Panc1 (cell line): ENCODE results near the gene NANS. TPM values are rescaled to one million over a fixed set of nuclear protein-coding genes. Genes with fewer than 3 reads are reported as not detected.

Experiments
- ATAC-seq: fragments of 200-7000 bp; cut with Tn5 transposase; 2 replicates; pipeline ENCODE4 v1.9.1; 2020; ENCODE audit warnings: mild to moderate bottlenecking, moderate library complexity
- BruUV-seq: library from RNA; stranded (reverse); fragments of 400-500 nt; replicated peaks from 2 replicates; lab custom pipeline; 2021; lab: Mats Ljungman, UMichigan
- CTCF ChIA-PET: fragments of 300-600 bp; sonication (Branson Sonifier 250); formaldehyde crosslinking; loops from one replicate; lab custom pipeline; 2022; ENCODE audit warnings: antibody characterized with exemption; lab: Charles Lee
- POLR2A ChIA-PET: fragments of 300-600 bp; sonication (Branson Sonifier 250); formaldehyde crosslinking; loops from one replicate; lab custom pipeline; 2022; ENCODE audit warnings: antibody characterized with exemption; lab: Charles Lee
- DNase-seq: peaks from one replicate; pipeline ENCODE4 v3.0.0-alpha.2; 2010; ENCODE audit warnings: low read depth, low spot score
- H3K27ac ChIP-seq: 2 replicates; pipeline ENCODE4 v1.5.1; 2011; ENCODE audit warnings: mild to moderate bottlenecking, low read length, inconsistent platforms
- H3K27me3 ChIP-seq: fragments of 200-500 bp; sonication (Bioruptor generic); 2 replicates; pipeline ENCODE4 v1.6.0; 2014; ENCODE audit warnings: low read length, inconsistent platforms; ENCODE audit not compliant: control insufficient read depth, insufficient read depth
- H3K36me3 ChIP-seq: fragments of 200-500 bp; sonication (Bioruptor generic); 2 replicates; pipeline ENCODE4 v1.5.1; 2014; ENCODE audit warnings: inconsistent platforms, mild to moderate bottlenecking, low read length, moderate library complexity; ENCODE audit not compliant: control insufficient read depth, insufficient read depth
- H3K4me1 ChIP-seq: 2 replicates; pipeline ENCODE4 v1.5.1; 2011; ENCODE audit warnings: inconsistent platforms, mild to moderate bottlenecking, low read length, moderate library complexity; ENCODE audit not compliant: control insufficient read depth, insufficient read depth
- H3K4me3 ChIP-seq, 2 experiments: 2 replicates each; pipeline ENCODE4 v1.5.1; 2011 to 2012; ENCODE audit warnings: low read depth in 2 of 2, low read length in 2 of 2, mild to moderate bottlenecking in 2 of 2, inconsistent platforms in 1 of 2, moderate library complexity in 1 of 2
- H3K9me3 ChIP-seq: fragments of 200-500 bp; sonication (Bioruptor generic); 2 replicates; pipeline ENCODE4 v1.5.1; 2014; ENCODE audit warnings: low read depth, mild to moderate bottlenecking, inconsistent platforms, low read length, moderate library complexity; ENCODE audit not compliant: control insufficient read depth, insufficient read depth
- POLR2AphosphoS5 ChIP-seq: IDR thresholded peaks from 2 replicates; pipeline ENCODE4 v1.6.1; 2012; ENCODE audit warnings: mild to moderate bottlenecking, low read depth, low read length, moderate library complexity
- SIN3A ChIP-seq: IDR thresholded peaks from 2 replicates; pipeline ENCODE4 v1.6.1; 2012; ENCODE audit warnings: low read depth, mild to moderate bottlenecking, low read length, moderate library complexity, borderline replicate concordance; ENCODE audit not compliant: insufficient read depth
- TCF7L2 ChIP-seq: IDR thresholded peaks from 2 replicates; pipeline ENCODE4 v1.6.1; 2011; ENCODE audit warnings: mild to moderate bottlenecking, low read depth, low read length, inconsistent platforms
- in situ Hi-C: cut with HindIII; loops from 2 replicates; pipeline ENCODE4 v1.10.0; 2016; ENCODE audit warnings: low sequenced_read_pairs, low pct_unique_long_range_greater_than_20kb
- intact Hi-C: fragments of 100-400 bp; cut with micrococcal nuclease; formaldehyde crosslinking; loops from one replicate; pipeline ENCODE4 v1.10.0; 2022; ENCODE audit not compliant: unreplicated experiment
- total RNA-seq: library from RNA; stranded (reverse); gene quantifications from one replicate; pipeline ENCODE4 v1.2.1, GENCODE V29; 2021; ENCODE audit not compliant: unreplicated experiment
- TF ChIP-seq, protein P1 (sequence below): fragments of 450-650 bp; IDR thresholded peaks from 2 replicates; pipeline ENCODE4 v1.5.1; 2017; ENCODE audit warnings: mild to moderate bottlenecking
- TF ChIP-seq, protein P2 (sequence below), 2 experiments: IDR thresholded peaks; 2 replicates each; pipeline ENCODE4 v1.6.1; 2011 to 2012; ENCODE audit warnings: low read depth in 2 of 2, control low read depth in 1 of 2, low read length in 1 of 2, mild to moderate bottlenecking in 1 of 2, moderate library complexity in 1 of 2; ENCODE audit not compliant: insufficient read depth in 1 of 2

NANS gene
- total RNA-seq, 1 experiment from 2014 or later: 41.0 TPM

DNA sequence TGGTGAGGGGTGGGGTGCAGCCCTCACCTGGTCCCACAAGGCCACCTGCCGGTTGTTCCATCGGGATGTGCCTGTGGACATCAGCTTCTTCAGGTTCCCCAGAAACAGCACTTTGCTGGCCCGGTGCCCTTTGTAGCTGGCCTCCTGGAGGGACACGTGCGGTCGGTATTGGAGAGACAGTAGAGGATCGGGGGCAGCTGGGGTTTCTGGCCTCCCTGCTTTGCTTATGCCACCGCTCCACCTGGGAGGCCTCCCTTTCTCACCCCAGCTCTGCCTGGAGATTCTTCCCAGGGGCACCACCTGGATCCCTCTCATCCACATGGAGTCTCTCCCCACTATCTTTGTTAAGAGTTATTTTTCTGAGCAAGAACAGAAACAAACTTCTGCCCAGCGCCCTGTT, 75.6 kb downstream of the NANS start:
- in situ Hi-C loops (no loop called here), intact Hi-C loops (no loop called here)
- Histone ChIP-seq H3K4me1 (no peaks in the 10 kb centered on the region), H3K9me3 (no peaks in the 10 kb centered on the region), H3K4me3 (no peak overlapping the region), H3K27ac (no peak overlapping the region), H3K27me3 (no peaks in the 10 kb centered on the region), H3K36me3 (no peaks in the 10 kb centered on the region)
- CTCF ChIA-PET: no interaction called here
- no TSS peak for BruUV-seq
- no peak for TF ChIP-seq POLR2AphosphoS5
- no peak for TF ChIP-seq SIN3A
- TF ChIP-seq, protein P1, sequence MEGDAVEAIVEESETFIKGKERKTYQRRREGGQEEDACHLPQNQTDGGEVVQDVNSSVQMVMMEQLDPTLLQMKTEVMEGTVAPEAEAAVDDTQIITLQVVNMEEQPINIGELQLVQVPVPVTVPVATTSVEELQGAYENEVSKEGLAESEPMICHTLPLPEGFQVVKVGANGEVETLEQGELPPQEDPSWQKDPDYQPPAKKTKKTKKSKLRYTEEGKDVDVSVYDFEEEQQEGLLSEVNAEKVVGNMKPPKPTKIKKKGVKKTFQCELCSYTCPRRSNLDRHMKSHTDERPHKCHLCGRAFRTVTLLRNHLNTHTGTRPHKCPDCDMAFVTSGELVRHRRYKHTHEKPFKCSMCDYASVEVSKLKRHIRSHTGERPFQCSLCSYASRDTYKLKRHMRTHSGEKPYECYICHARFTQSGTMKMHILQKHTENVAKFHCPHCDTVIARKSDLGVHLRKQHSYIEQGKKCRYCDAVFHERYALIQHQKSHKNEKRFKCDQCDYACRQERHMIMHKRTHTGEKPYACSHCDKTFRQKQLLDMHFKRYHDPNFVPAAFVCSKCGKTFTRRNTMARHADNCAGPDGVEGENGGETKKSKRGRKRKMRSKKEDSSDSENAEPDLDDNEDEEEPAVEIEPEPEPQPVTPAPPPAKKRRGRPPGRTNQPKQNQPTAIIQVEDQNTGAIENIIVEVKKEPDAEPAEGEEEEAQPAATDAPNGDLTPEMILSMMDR: no peak
- TF ChIP-seq, protein P2, sequence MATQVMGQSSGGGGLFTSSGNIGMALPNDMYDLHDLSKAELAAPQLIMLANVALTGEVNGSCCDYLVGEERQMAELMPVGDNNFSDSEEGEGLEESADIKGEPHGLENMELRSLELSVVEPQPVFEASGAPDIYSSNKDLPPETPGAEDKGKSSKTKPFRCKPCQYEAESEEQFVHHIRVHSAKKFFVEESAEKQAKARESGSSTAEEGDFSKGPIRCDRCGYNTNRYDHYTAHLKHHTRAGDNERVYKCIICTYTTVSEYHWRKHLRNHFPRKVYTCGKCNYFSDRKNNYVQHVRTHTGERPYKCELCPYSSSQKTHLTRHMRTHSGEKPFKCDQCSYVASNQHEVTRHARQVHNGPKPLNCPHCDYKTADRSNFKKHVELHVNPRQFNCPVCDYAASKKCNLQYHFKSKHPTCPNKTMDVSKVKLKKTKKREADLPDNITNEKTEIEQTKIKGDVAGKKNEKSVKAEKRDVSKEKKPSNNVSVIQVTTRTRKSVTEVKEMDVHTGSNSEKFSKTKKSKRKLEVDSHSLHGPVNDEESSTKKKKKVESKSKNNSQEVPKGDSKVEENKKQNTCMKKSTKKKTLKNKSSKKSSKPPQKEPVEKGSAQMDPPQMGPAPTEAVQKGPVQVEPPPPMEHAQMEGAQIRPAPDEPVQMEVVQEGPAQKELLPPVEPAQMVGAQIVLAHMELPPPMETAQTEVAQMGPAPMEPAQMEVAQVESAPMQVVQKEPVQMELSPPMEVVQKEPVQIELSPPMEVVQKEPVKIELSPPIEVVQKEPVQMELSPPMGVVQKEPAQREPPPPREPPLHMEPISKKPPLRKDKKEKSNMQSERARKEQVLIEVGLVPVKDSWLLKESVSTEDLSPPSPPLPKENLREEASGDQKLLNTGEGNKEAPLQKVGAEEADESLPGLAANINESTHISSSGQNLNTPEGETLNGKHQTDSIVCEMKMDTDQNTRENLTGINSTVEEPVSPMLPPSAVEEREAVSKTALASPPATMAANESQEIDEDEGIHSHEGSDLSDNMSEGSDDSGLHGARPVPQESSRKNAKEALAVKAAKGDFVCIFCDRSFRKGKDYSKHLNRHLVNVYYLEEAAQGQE (IDR thresholded peaks at IDR 0.05; ENCODE audit: insufficient read depth in 1 of 2, low read depth in 2 of 2, low read length in 1 of 2): no peak
- no peak for TF ChIP-seq TCF7L2
- ATAC-seq (no peak), DNase-seq (no peak)
- POLR2A ChIA-PET: no interaction called here

Other genes with a start within 250 kb of the NANS start
- 0.82 TPM for gene FOXE1, start 203.5 kb upstream of the NANS start, total RNA-seq
- gene TRMO, start 134.2 kb upstream of the NANS start, total RNA-seq: 10.4 TPM
- gene HEMGN, start 118.6 kb upstream of the NANS start, total RNA-seq: not detected
- gene ANP32B, start 73.4 kb upstream of the NANS start, total RNA-seq: 109 TPM
- gene TRIM14, start 62.5 kb downstream of the NANS start, total RNA-seq: 9.7 TPM
- gene CORO2A, start 135.9 kb downstream of the NANS start, total RNA-seq: 2.0 TPM
- 2.4 TPM for gene TBC1D2, start 198.9 kb downstream of the NANS start, total RNA-seq